RWPE2 (cell line): ENCODE measurements around the gene ABAT.

Experiments used
- ATAC-seq: fragments of 200-7000 bp; cut with Tn5 transposase; 3 replicates; pipeline ENCODE4 v1.9.1; 2021; ENCODE audit warnings: low read depth
- DNase-seq: peaks from one replicate; pipeline ENCODE4 v3.0.0-alpha.2; 2020; ENCODE audit warnings: low spot score
- H3K27ac ChIP-seq: fragments of 450-650 bp; 2 replicates; pipeline ENCODE4 v1.5.1; 2017; ENCODE audit warnings: mild to moderate bottlenecking; ENCODE audit not compliant: poor library complexity, severe bottlenecking
- H3K27me3 ChIP-seq: fragments of 250-450 bp; sonication (Bioruptor Pico); 2 replicates; pipeline ENCODE4 v1.5.1; 2021; ENCODE audit warnings: mild to moderate bottlenecking, moderate library complexity; ENCODE audit not compliant: insufficient read depth, poor library complexity, severe bottlenecking
- H3K36me3 ChIP-seq: fragments of 250-450 bp; sonication (Bioruptor Pico); 2 replicates; pipeline ENCODE4 v1.5.1; 2020; ENCODE audit warnings: low read depth, mild to moderate bottlenecking, moderate library complexity
- H3K4me1 ChIP-seq: fragments of 250-450 bp; sonication (Bioruptor Pico); 2 replicates; pipeline ENCODE4 v1.5.1; 2021; ENCODE audit warnings: mild to moderate bottlenecking, moderate library complexity; ENCODE audit not compliant: insufficient read depth, poor library complexity, severe bottlenecking
- H3K4me3 ChIP-seq: fragments of 250-450 bp; sonication (Bioruptor Pico); 2 replicates; pipeline ENCODE4 v1.5.1; 2021; ENCODE audit warnings: mild to moderate bottlenecking, moderate library complexity; ENCODE audit not compliant: severe bottlenecking
- H3K9me3 ChIP-seq: fragments of 250-450 bp; sonication (Bioruptor Pico); 2 replicates; pipeline ENCODE4 v1.5.1; 2021; ENCODE audit warnings: mild to moderate bottlenecking, moderate library complexity; ENCODE audit not compliant: severe bottlenecking
- CTCF ChIP-seq: fragments of 450-650 bp; IDR thresholded peaks from one replicate; pipeline ENCODE4 v1.5.1; 2017; ENCODE audit warnings: mild to moderate bottlenecking, moderate library complexity; ENCODE audit not compliant: poor library complexity, severe bottlenecking

The ABAT gene

GRCh38 chr16:8764525-8765250 lies 90.3 kb downstream of the ABAT start:
- no peaks in the 10 kb centered on the region for H3K27me3 ChIP-seq
- ATAC-seq = no peak
- H3K4me1 ChIP-seq = no peaks in the 10 kb centered on the region
- H3K9me3 ChIP-seq = no peaks in the 10 kb centered on the region
- no peak overlapping the region for H3K4me3 ChIP-seq
- H3K36me3 ChIP-seq = no peaks in the 10 kb centered on the region; the same call in 1 of the 2 replicates
- H3K27ac ChIP-seq = no peak overlapping the region
- no peak for TF ChIP-seq CTCF
- DNase-seq = no peak

- H3K4me3 ChIP-seq = no peak overlapping the region
- no peak overlapping the region for H3K27ac ChIP-seq
- DNase-seq = no peak
- H3K9me3 ChIP-seq = no peaks in the 10 kb centered on the region
- TF ChIP-seq CTCF = no peak
- peaks cover 5% of the 10 kb centered on the region; the same call in 1 of the 2 replicates for H3K36me3 ChIP-seq
- no peaks in the 10 kb centered on the region for H3K4me1 ChIP-seq
- no peak for ATAC-seq
- H3K27me3 ChIP-seq = no peaks in the 10 kb centered on the region
Measured at GRCh38 chr16:8767176-8767575, 92.8 kb downstream of the ABAT start.

GRCh38 chr16:8768283-8768682 lies 93.9 kb downstream of the ABAT start:
- H3K4me1 ChIP-seq = no peaks in the 10 kb centered on the region
- H3K9me3 ChIP-seq = no peaks in the 10 kb centered on the region
- no peak for TF ChIP-seq CTCF
- H3K27ac ChIP-seq = no peak overlapping the region
- H3K4me3 ChIP-seq = no peak overlapping the region
- H3K36me3 ChIP-seq = peaks cover 5% of the 10 kb centered on the region; the same call in 1 of the 2 replicates
- H3K27me3 ChIP-seq = no peaks in the 10 kb centered on the region
- no peak for DNase-seq
- no peak for ATAC-seq

GRCh38 chr16:8768692-8769091 lies 94.3 kb downstream of the ABAT start:
- no peak for TF ChIP-seq CTCF
- H3K9me3 ChIP-seq = no peaks in the 10 kb centered on the region
- DNase-seq (no peak), ATAC-seq (no peak)
- no peaks in the 10 kb centered on the region for H3K27me3 ChIP-seq
- peaks cover 5% of the 10 kb centered on the region; the same call in 1 of the 2 replicates for H3K36me3 ChIP-seq
- H3K4me3 ChIP-seq = no peak overlapping the region
- H3K27ac ChIP-seq = no peak overlapping the region
- no peaks in the 10 kb centered on the region for H3K4me1 ChIP-seq

- no peak for ATAC-seq
- H3K36me3 ChIP-seq = peaks cover 16% of the 10 kb centered on the region
- DNase-seq = no peak
- H3K9me3 ChIP-seq = no peaks in the 10 kb centered on the region
- H3K4me1 ChIP-seq = no peaks in the 10 kb centered on the region
- no peak for TF ChIP-seq CTCF
- no peak overlapping the region for H3K4me3 ChIP-seq
- H3K27me3 ChIP-seq = no peaks in the 10 kb centered on the region
- H3K27ac ChIP-seq = no peak overlapping the region
Measured at GRCh38 chr16:8773537-8773936, 99.1 kb downstream of the ABAT start.
